Endothelial cell of umbilical vein (primary cell): Measurements from ENCODE around the gene CTLA4. TPM values are rescaled to one million over a fixed set of nuclear protein-coding genes. Genes with fewer than 3 reads are reported as not detected.

Source experiments
- BruUV-seq: library from RNA; stranded (reverse); fragments of 400-500 nt; replicated peaks from 2 replicates; lab custom pipeline; 2021; lab: Mats Ljungman, UMichigan
- CTCF ChIA-PET: fragments of 300-600, 350-600 bp; sonication (Branson Sonifier 250); formaldehyde crosslinking; loops from one replicate; lab custom pipeline; 2021; ENCODE audit warnings: antibody characterized with exemption, inconsistent platforms; lab: Charles Lee
- POLR2A ChIA-PET: fragments of 300-600, 350-600 bp; sonication (Branson Sonifier 250); formaldehyde crosslinking; loops from one replicate; lab custom pipeline; 2021; ENCODE audit warnings: antibody characterized with exemption, inconsistent platforms; lab: Charles Lee
- DNase-seq: peaks from one replicate; pipeline ENCODE4 v3.0.0-alpha.2; 2011; ENCODE audit warnings: low read depth, low spot score
- FAIRE-seq: peaks from 2 replicates; lab custom pipeline; 2011; peaks lifted over from hg19 to GRCh38; lab: Jason Lieb, UNC
- H2AFZ ChIP-seq: 2 replicates; pipeline ENCODE4 v1.6.0; 2012; ENCODE audit warnings: low read depth, low read length, control low read depth, inconsistent platforms
- H3K27ac ChIP-seq: 2 replicates; pipeline ENCODE4 v1.5.1; 2011; ENCODE audit warnings: low read depth, mild to moderate bottlenecking, control low read depth, low read length, moderate library complexity; ENCODE audit not compliant: insufficient read depth
- H3K27me3 ChIP-seq, 2 experiments: 2 replicates each; pipeline versions ENCODE4 v1.6.0 to v1.6.1; 2011; ENCODE audit warnings: low read length in 2 of 2, mixed read lengths in 1 of 2; ENCODE audit not compliant: control insufficient read depth in 2 of 2, insufficient read depth in 2 of 2
- H3K36me3 ChIP-seq, 2 experiments: 2 replicates in 1 of 2; 3 replicates in 1 of 2; pipeline ENCODE4 v1.5.1; 2011; ENCODE audit warnings: low read length in 2 of 2, mild to moderate bottlenecking in 1 of 2, moderate library complexity in 1 of 2; ENCODE audit not compliant: control insufficient read depth in 2 of 2, insufficient read depth in 2 of 2; ENCODE audit errors: extremely low read depth in 1 of 2
- H3K4me1 ChIP-seq: 3 replicates; pipeline ENCODE4 v1.5.1; 2011; ENCODE audit warnings: mild to moderate bottlenecking, low read length; ENCODE audit not compliant: control insufficient read depth, insufficient read depth; ENCODE audit errors: extremely low read depth
- H3K4me2 ChIP-seq: 2 replicates; pipeline ENCODE4 v1.6.1; 2011; ENCODE audit warnings: low read length, control low read depth, mixed read lengths; ENCODE audit not compliant: insufficient read depth
- H3K4me3 ChIP-seq, 3 experiments: fragments of 200-600 bp in 1 of 3; sonication (generic), shearing (Covaris generic) in 1 of 3; replicated peaks in 1 of 3; 2 replicates each; pipeline ENCODE4 v1.5.1; 2011 to 2016; ENCODE audit warnings: control low read depth in 3 of 3, low read length in 3 of 3, mild to moderate bottlenecking in 2 of 3, inconsistent platforms in 1 of 3, low read depth in 1 of 3, moderate library complexity in 1 of 3; ENCODE audit not compliant: insufficient read depth in 1 of 3
- H3K79me2 ChIP-seq: 2 replicates; pipeline ENCODE4 v1.6.0; 2012; ENCODE audit warnings: low read length, inconsistent platforms; ENCODE audit not compliant: control insufficient read depth, insufficient read depth
- H3K9ac ChIP-seq: replicated peaks from 2 replicates; pipeline ENCODE3; 2011; ENCODE audit warnings: low read length, control low read depth; ENCODE audit not compliant: insufficient read depth; ENCODE audit errors: extremely low read depth
- H3K9me1 ChIP-seq: replicated peaks from 3 replicates; pipeline ENCODE4 v1.6.0; 2011; ENCODE audit warnings: mild to moderate bottlenecking, low read length; ENCODE audit not compliant: control insufficient read depth, insufficient read depth; ENCODE audit errors: extremely low read depth
- H3K9me3 ChIP-seq: replicated peaks from 2 replicates; pipeline ENCODE4 v1.5.1; 2012; ENCODE audit warnings: low read length, inconsistent platforms; ENCODE audit not compliant: control insufficient read depth, insufficient read depth
- H4K20me1 ChIP-seq: replicated peaks from 2 replicates; pipeline ENCODE3; 2011; ENCODE audit warnings: mild to moderate bottlenecking, low read length; ENCODE audit not compliant: control insufficient read depth, insufficient read depth; ENCODE audit errors: extremely low read depth
- EZH2 ChIP-seq: IDR thresholded peaks from 2 replicates; pipeline ENCODE4 v1.6.1; 2012; ENCODE audit warnings: borderline replicate concordance, low read depth, mild to moderate bottlenecking, moderate library complexity, low read length, inconsistent platforms; ENCODE audit not compliant: severe bottlenecking
- FOS ChIP-seq: IDR thresholded peaks from 2 replicates; pipeline ENCODE4 v1.6.1; 2011; ENCODE audit warnings: mild to moderate bottlenecking, low read length, moderate library complexity, borderline replicate concordance; ENCODE audit not compliant: insufficient read depth
- GATA2 ChIP-seq: IDR thresholded peaks from 2 replicates; pipeline ENCODE4 v1.7.0; 2011; ENCODE audit warnings: low read depth, mild to moderate bottlenecking, moderate library complexity, mixed read lengths, low read length; ENCODE audit not compliant: insufficient read length, insufficient read depth
- JUN ChIP-seq: IDR thresholded peaks from 2 replicates; pipeline ENCODE4 v1.6.1; 2011; ENCODE audit warnings: borderline replicate concordance, low read depth; ENCODE audit not compliant: insufficient read length, insufficient read depth
- MYC ChIP-seq: IDR thresholded peaks from one replicate; pipeline ENCODE4 v1.6.1; 2011; ENCODE audit warnings: mild to moderate bottlenecking, low read depth, low read length
- POLR2A ChIP-seq: IDR thresholded peaks from 2 replicates; pipeline ENCODE4 v1.6.1; 2012; ENCODE audit warnings: low read depth, mild to moderate bottlenecking, control low read depth, low read length
- POLR2AphosphoS5 ChIP-seq: IDR thresholded peaks from 2 replicates; pipeline ENCODE4 v1.6.1; 2012; ENCODE audit warnings: low read depth, mild to moderate bottlenecking, control low read depth, low read length, moderate library complexity; ENCODE audit not compliant: insufficient read depth
- dilution Hi-C: fragments of 300-500 bp; cut with MboI; formaldehyde crosslinking; loops from one replicate; pipeline ENCODE4 v1.15.0; 2019; ENCODE audit warnings: low sequenced_read_pairs; ENCODE audit not compliant: extremely low pct_ligation_motif_present
- intact Hi-C: fragments of 100-400 bp; cut with micrococcal nuclease; formaldehyde crosslinking; loops from one replicate; pipeline ENCODE4 v1.10.0; 2022
- polyA plus RNA-seq, 4 experiments: library from polyadenylated mRNA; depleted of rRNA in 3 of 4; stranded (reverse) in 3 of 4; unstranded in 1 of 4; fragments of >200 nt; gene quantifications; 2 replicates each; pipeline versions ENCODE4 v1.2.1 to v1.2.3, GENCODE V29; 2011 to 2012; ENCODE audit warnings: missing spikeins in 1 of 4
- total RNA-seq: library from RNA; stranded (reverse); gene quantifications from 2 replicates; pipeline ENCODE4 v1.2.3, GENCODE V29; 2021
- TF ChIP-seq, protein P1 (sequence below): IDR thresholded peaks from 2 replicates; pipeline ENCODE4 v1.6.1; 2011; ENCODE audit not compliant: insufficient read depth, insufficient read length
- TF ChIP-seq, protein P2 (sequence below), 2 donors: IDR thresholded peaks; 1 replicate in 1 of 2; 2 replicates in 1 of 2; pipeline ENCODE4 v1.5.1; 2011; ENCODE audit warnings: low read length in 2 of 2, mild to moderate bottlenecking in 2 of 2, moderate library complexity in 2 of 2, control low read depth in 1 of 2, inconsistent platforms in 1 of 2, low read depth in 1 of 2; ENCODE audit not compliant: insufficient read depth in 1 of 2; ENCODE audit errors: extremely low read depth in 1 of 2

Gene CTLA4
- total and polyA plus RNA-seq, 2 donors (not counting 3 experiments of a cell fraction or from before 2014, with no cell fraction given), result not detected

DNA sequence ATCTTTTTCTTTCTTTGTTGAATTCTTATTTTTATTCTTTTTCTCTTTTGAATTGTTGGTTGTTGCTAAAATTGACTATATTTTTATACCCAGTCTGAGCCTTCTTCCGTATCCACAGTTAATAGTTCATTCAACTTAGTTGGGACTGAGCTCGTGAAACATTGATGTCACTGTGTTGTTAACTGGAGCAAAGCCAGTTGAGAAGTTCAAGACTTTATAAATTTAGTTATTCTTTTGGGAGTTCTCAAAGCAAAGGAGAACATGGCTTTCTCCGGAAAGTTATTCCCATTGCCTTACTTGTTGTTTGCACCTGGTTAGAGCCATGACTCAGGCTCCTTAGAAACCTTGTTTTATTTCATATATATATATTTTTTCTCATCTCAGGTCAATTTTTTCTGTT lies 8.8 kb downstream of the CTLA4 start:
- FAIRE-seq (no peak), DNase-seq (no peak)
- dilution Hi-C loops, result no loop called here
- no peak overlapping the region for H3K4me2 ChIP-seq
- no peaks in the 10 kb centered on the region for H3K9me3 ChIP-seq
- no peaks in the 10 kb centered on the region for H4K20me1 ChIP-seq
- no peak overlapping the region for H2AFZ ChIP-seq
- H3K79me2 ChIP-seq, result no peaks in the 10 kb centered on the region
- peaks cover 4 to 8% of the 10 kb centered on the region in 2 experiments for H3K27me3 ChIP-seq
- no peak overlapping the region for H3K9ac ChIP-seq
- TF ChIP-seq GATA2 (no peak), POLR2AphosphoS5 (no peak), FOS (no peak), MYC (no peak), JUN (no peak), EZH2 (no peak), POLR2A (no peak)
- TF ChIP-seq, protein P1, sequence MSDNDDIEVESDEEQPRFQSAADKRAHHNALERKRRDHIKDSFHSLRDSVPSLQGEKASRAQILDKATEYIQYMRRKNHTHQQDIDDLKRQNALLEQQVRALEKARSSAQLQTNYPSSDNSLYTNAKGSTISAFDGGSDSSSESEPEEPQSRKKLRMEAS, result no peak
- TF ChIP-seq, protein P2, sequence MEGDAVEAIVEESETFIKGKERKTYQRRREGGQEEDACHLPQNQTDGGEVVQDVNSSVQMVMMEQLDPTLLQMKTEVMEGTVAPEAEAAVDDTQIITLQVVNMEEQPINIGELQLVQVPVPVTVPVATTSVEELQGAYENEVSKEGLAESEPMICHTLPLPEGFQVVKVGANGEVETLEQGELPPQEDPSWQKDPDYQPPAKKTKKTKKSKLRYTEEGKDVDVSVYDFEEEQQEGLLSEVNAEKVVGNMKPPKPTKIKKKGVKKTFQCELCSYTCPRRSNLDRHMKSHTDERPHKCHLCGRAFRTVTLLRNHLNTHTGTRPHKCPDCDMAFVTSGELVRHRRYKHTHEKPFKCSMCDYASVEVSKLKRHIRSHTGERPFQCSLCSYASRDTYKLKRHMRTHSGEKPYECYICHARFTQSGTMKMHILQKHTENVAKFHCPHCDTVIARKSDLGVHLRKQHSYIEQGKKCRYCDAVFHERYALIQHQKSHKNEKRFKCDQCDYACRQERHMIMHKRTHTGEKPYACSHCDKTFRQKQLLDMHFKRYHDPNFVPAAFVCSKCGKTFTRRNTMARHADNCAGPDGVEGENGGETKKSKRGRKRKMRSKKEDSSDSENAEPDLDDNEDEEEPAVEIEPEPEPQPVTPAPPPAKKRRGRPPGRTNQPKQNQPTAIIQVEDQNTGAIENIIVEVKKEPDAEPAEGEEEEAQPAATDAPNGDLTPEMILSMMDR (IDR thresholded peaks at IDR 0.05; ENCODE audit: extremely low read depth in 1 of 2, insufficient read depth in 1 of 2, low read depth in 1 of 2, low read length in 2 of 2), result no peak
- ChIA-PET POLR2A (no interaction called here), CTCF (interaction anchor here (1.0 kb wide), 1 partner anchor 11 kb away, joined by 3 read pairs; no protein-coding TSS in a partner anchor)
- H3K27ac ChIP-seq, result no peak overlapping the region
- no peaks in the 10 kb centered on the region for H3K9me1 ChIP-seq
- intact Hi-C loops, result no loop called here
- no peaks in the 10 kb centered on the region for H3K4me1 ChIP-seq
- H3K36me3 ChIP-seq, result no peaks in the 10 kb centered on the region
- BruUV-seq, result no TSS peak
- H3K4me3 ChIP-seq, result no peak overlapping the region
